ENCODE measurements around the gene PHC1. TPM values are rescaled to one million over a fixed set of nuclear protein-coding genes. Genes with fewer than 3 reads are reported as not detected.
"Not testable (repeated sequence)": the region's sequence is repeated elsewhere in the genome, so short reads cannot be mapped to it uniquely, and the experiment has no call there.

PHC1 gene
- 10 to 100 TPM; 27.0 to 34.5 TPM for total RNA-seq

GRCh38 chr12:8914033-8914715 lies at the start of gene PHC1:
Gene PHC1, plus strand, starts transcription at chr12:8914509. Its CDS starts 3,169 bp downstream, at chr12:8917678.
- Histone ChIP-seq H3K27ac (peak within 1 kb of the TSS; percentile 47 to 87 (median 70)), H3K4me1 (peaks cover 28% of the 10 kb centered on the region), H3K4me3 (peak within 1 kb of the TSS; percentile 41 to 81)
- H3K36me3 ChIP-seq (replicated peaks in 1 of 2; ENCODE audit: insufficient read depth in 1 of 2, low read depth in 2 of 2); H3K9me3 ChIP-seq; intact Hi-C loops (cut with DNase I); H3K27me3 ChIP-seq: not testable (repeated sequence)
- TF ChIP-seq CTCF (IDR thresholded peaks at IDR 0.05) (peak in 6 of 7 experiments; percentile 13 to 58 (median 46)), POLR2A (IDR thresholded peaks at IDR 0.05) (peak in 2 of 3 donors; percentile 27 to 31)
- WGBS, 2 donors = 0 to 1% methylated on average over 17 to 29 of the region's 57 CpGs
- ATAC-seq = peak; percentile 80
- peak; percentile 75 to 86 (median 85) for DNase-seq

GRCh38 chr12:8866429-8866828 lies 47.9 kb upstream of the PHC1 start:
- Histone ChIP-seq H3K9me3 (no peaks in the 10 kb centered on the region), H3K4me1 (no peaks in the 10 kb centered on the region), H3K27ac (no peak overlapping the region), H3K27me3 (no peaks in the 10 kb centered on the region), H3K36me3 (replicated peaks in 1 of 2; ENCODE audit: insufficient read depth in 1 of 2, low read depth in 2 of 2) (no peaks in the 10 kb centered on the region), H3K4me3 (no peak overlapping the region)
- intact Hi-C loops (cut with DNase I) = no loop called here
- ATAC-seq = no peak
- 74 to 84% methylated on average over 2 of the region's 2 CpGs for WGBS, 2 donors
- DNase-seq = no peak
- TF ChIP-seq POLR2A (IDR thresholded peaks at IDR 0.05) (no peak), CTCF (IDR thresholded peaks at IDR 0.05) (no peak)

- Histone ChIP-seq H3K36me3 (replicated peaks in 1 of 2; ENCODE audit: insufficient read depth in 1 of 2, low read depth in 2 of 2) (no peaks in the 10 kb centered on the region), H3K4me3 (no peak overlapping the region), H3K9me3 (no peaks in the 10 kb centered on the region), H3K4me1 (no peaks in the 10 kb centered on the region), H3K27ac (no peak overlapping the region), H3K27me3 (no peaks in the 10 kb centered on the region)
- intact Hi-C loops (cut with DNase I) = no loop called here
- DNase-seq (no peak), ATAC-seq (no peak)
- TF ChIP-seq CTCF (IDR thresholded peaks at IDR 0.05) (no peak), POLR2A (IDR thresholded peaks at IDR 0.05) (no peak)
These were observed 47.3 kb upstream of the PHC1 start for GRCh38 chr12:8867009-8867408.

GRCh38 chr12:8867786-8868185 lies 46.5 kb upstream of the PHC1 start:
- H3K36me3 ChIP-seq (replicated peaks in 1 of 2; ENCODE audit: insufficient read depth in 1 of 2, low read depth in 2 of 2) = no peaks in the 10 kb centered on the region
- no peak overlapping the region for H3K4me3 ChIP-seq
- ATAC-seq (no peak), DNase-seq (no peak)
- 87 to 89% methylated on average over 6 of the region's 6 CpGs for WGBS, 2 donors
- H3K4me1 ChIP-seq = no peaks in the 10 kb centered on the region
- H3K27ac ChIP-seq = no peak overlapping the region
- TF ChIP-seq CTCF (IDR thresholded peaks at IDR 0.05) (no peak), POLR2A (IDR thresholded peaks at IDR 0.05) (no peak)
- no peaks in the 10 kb centered on the region for H3K9me3 ChIP-seq
- intact Hi-C loops (cut with DNase I) = no loop called here
- H3K27me3 ChIP-seq = no peaks in the 10 kb centered on the region

GRCh38 chr12:8870586-8870985 lies 43.7 kb upstream of the PHC1 start:
- H3K4me1 ChIP-seq = no peaks in the 10 kb centered on the region
- ATAC-seq (no peak), DNase-seq (no peak)
- no peak overlapping the region for H3K4me3 ChIP-seq
- H3K9me3 ChIP-seq = no peaks in the 10 kb centered on the region
- intact Hi-C loops (cut with DNase I) = no loop called here
- no peak overlapping the region for H3K27ac ChIP-seq
- TF ChIP-seq CTCF (IDR thresholded peaks at IDR 0.05) = no peak
- no peak for TF ChIP-seq POLR2A (IDR thresholded peaks at IDR 0.05)
- H3K36me3 ChIP-seq (replicated peaks in 1 of 2; ENCODE audit: insufficient read depth in 1 of 2, low read depth in 2 of 2) = no peaks in the 10 kb centered on the region
- H3K27me3 ChIP-seq = no peaks in the 10 kb centered on the region
- WGBS, 2 donors = 69 to 73% methylated on average over 1 of the region's 1 CpG

Measured in body of pancreas (tissue), 4 donors.